Measurements from ENCODE around the gene AADAC. TPM values are rescaled to one million over a fixed set of nuclear protein-coding genes. Genes with fewer than 3 reads are reported as not detected.
"Not testable (repeated sequence)": the region's sequence is repeated elsewhere in the genome, so short reads cannot be mapped to it uniquely, and the experiment has no call there.

AADAC gene
- total and polyA plus RNA-seq, 7 experiments from 2014 or later: not detected

- Mint-ChIP-seq H3K36me3 (no peaks in the 10 kb centered on the region), H3K4me3 (peak overlapping the region in 6 of 10 donors; percentile 11 to 67 (median 54)), H3K27ac (peak overlapping the region in 1 of 9 donors; percentile 16), H3K9me3 (no peaks in the 10 kb centered on the region), H3K4me1 (peaks cover 4 to 16% (median 11%) of the 10 kb centered on the region in 7 donors), H3K27me3 (peaks cover 0 to 11% (median 5%) of the 10 kb centered on the region in 5 donors)
- Histone ChIP-seq H3K27ac (ENCODE audit: low read depth, low read length) (no peak overlapping the region), H3K9me3 (ENCODE audit: control insufficient read depth in 2 of 3, low read length in 3 of 3) (no peaks in the 10 kb centered on the region), H3K4me1 (ENCODE audit: control insufficient read depth in 2 of 2, insufficient read depth in 2 of 2, low read length in 2 of 2) (no peaks in the 10 kb centered on the region), H3K36me3 (ENCODE audit: control insufficient read depth in 2 of 3, insufficient read depth in 3 of 3, low read length in 3 of 3) (no peaks in the 10 kb centered on the region), H3K27me3 (ENCODE audit: control insufficient read depth in 2 of 2, insufficient read depth in 2 of 2, low read length in 2 of 2) (no peaks in the 10 kb centered on the region), H3K4me3 (ENCODE audit: low read length) (no peak overlapping the region)
- DNase-seq (no peak), ATAC-seq (peak; percentile 93)
- intact Hi-C loops (cut with micrococcal nuclease): no loop called here
- POLR2A ChIA-PET: no interaction called here
- CTCF ChIA-PET: no interaction called here
These were observed 57.9 kb downstream of the AADAC start for GRCh38 chr3:151871639-151872468.

GRCh38 chr3:151873398-151873797 lies 59.5 kb downstream of the AADAC start, which contains the start of gene SUCNR1:
Gene SUCNR1, plus strand, starts transcription at chr3:151873643. Its CDS starts 6,250 bp downstream, at chr3:151879893.
- H3K4me3 Mint-ChIP-seq: no peak within 1 kb of the TSS
- Histone ChIP-seq H3K36me3 (ENCODE audit: control insufficient read depth in 2 of 3, insufficient read depth in 3 of 3, low read length in 3 of 3) (no peaks in the 10 kb centered on the region), H3K27me3 (ENCODE audit: control insufficient read depth in 2 of 2, insufficient read depth in 2 of 2, low read length in 2 of 2) (no peaks in the 10 kb centered on the region), H3K4me3 (ENCODE audit: low read length) (no peak within 1 kb of the TSS), H3K9me3 (ENCODE audit: control insufficient read depth in 2 of 3, low read length in 3 of 3) (no peaks in the 10 kb centered on the region), H3K4me1 (ENCODE audit: control insufficient read depth in 2 of 2, insufficient read depth in 2 of 2, low read length in 2 of 2) (no peaks in the 10 kb centered on the region), H3K27ac (ENCODE audit: low read depth, low read length) (no peak within 1 kb of the TSS)
- ChIA-PET POLR2A (no interaction called here), CTCF (no interaction called here)
- no peaks in the 10 kb centered on the region for H3K36me3 Mint-ChIP-seq
- H3K27me3 Mint-ChIP-seq: peaks cover 0 to 6% (median 5%) of the 10 kb centered on the region in 5 donors
- ATAC-seq: no peak
- peaks cover 4 to 16% (median 11%) of the 10 kb centered on the region in 7 donors for H3K4me1 Mint-ChIP-seq
- H3K27ac Mint-ChIP-seq: no peak within 1 kb of the TSS
- intact Hi-C loops (cut with micrococcal nuclease): no loop called here
- DNase-seq: no peak
- H3K9me3 Mint-ChIP-seq: no peaks in the 10 kb centered on the region

GRCh38 chr3:151874079-151874478 lies 60.2 kb downstream of the AADAC start:
- intact Hi-C loops (cut with micrococcal nuclease): not testable (repeated sequence)

GRCh38 chr3:151875759-151876158 lies 61.8 kb downstream of the AADAC start:
- peak; percentile 39 for ATAC-seq
- Mint-ChIP-seq H3K4me1 (peaks cover 8 to 21% (median 16%) of the 10 kb centered on the region in 7 donors), H3K36me3 (no peaks in the 10 kb centered on the region), H3K27me3 (peaks cover 0 to 9% (median 5%) of the 10 kb centered on the region in 5 donors), H3K9me3 (no peaks in the 10 kb centered on the region), H3K27ac (no peak overlapping the region), H3K4me3 (peak overlapping the region in 1 of 10 donors; percentile 22)
- no peak overlapping the region for H3K4me3 ChIP-seq (ENCODE audit: low read length)
- intact Hi-C loops (cut with micrococcal nuclease): no loop called here
- H3K4me1 ChIP-seq (ENCODE audit: control insufficient read depth in 2 of 2, insufficient read depth in 2 of 2, low read length in 2 of 2): no peaks in the 10 kb centered on the region
- H3K27ac ChIP-seq (ENCODE audit: low read depth, low read length): no peak overlapping the region
- no peaks in the 10 kb centered on the region for H3K36me3 ChIP-seq (ENCODE audit: control insufficient read depth in 2 of 3, insufficient read depth in 3 of 3, low read length in 3 of 3)
- H3K9me3 ChIP-seq (ENCODE audit: control insufficient read depth in 2 of 3, low read length in 3 of 3): no peaks in the 10 kb centered on the region
- H3K27me3 ChIP-seq (ENCODE audit: control insufficient read depth in 2 of 2, insufficient read depth in 2 of 2, low read length in 2 of 2): no peaks in the 10 kb centered on the region
- POLR2A ChIA-PET: interaction anchor here (0.6 kb wide), 1 partner anchor 1170 kb away, joined by 3 read pairs; no protein-coding TSS in a partner anchor
- CTCF ChIA-PET: no interaction called here
- no peak for DNase-seq

More at GRCh38 chr3:151874079-151874478, 60.2 kb downstream of the AADAC start:
- CTCF ChIA-PET; H3K9me3 Mint-ChIP-seq; H3K4me1 ChIP-seq (ENCODE audit: control insufficient read depth in 2 of 2, insufficient read depth in 2 of 2, low read length in 2 of 2); H3K27ac ChIP-seq (ENCODE audit: low read depth, low read length); H3K4me3 Mint-ChIP-seq; H3K4me3 ChIP-seq (ENCODE audit: low read length); H3K27ac Mint-ChIP-seq; H3K36me3 ChIP-seq (ENCODE audit: control insufficient read depth in 2 of 3, insufficient read depth in 3 of 3, low read length in 3 of 3); DNase-seq; ATAC-seq; POLR2A ChIA-PET; H3K27me3 Mint-ChIP-seq; H3K27me3 ChIP-seq (ENCODE audit: control insufficient read depth in 2 of 2, insufficient read depth in 2 of 2, low read length in 2 of 2); H3K36me3 Mint-ChIP-seq; H3K9me3 ChIP-seq (ENCODE audit: control insufficient read depth in 2 of 3, low read length in 3 of 3): not testable (repeated sequence)
- H3K4me1 Mint-ChIP-seq: peaks cover 4 to 16% (median 11%) of the 10 kb centered on the region in 7 donors

GRCh38 chr3:151877269-151877668 lies 63.4 kb downstream of the AADAC start:
- Histone ChIP-seq H3K36me3 (ENCODE audit: control insufficient read depth in 2 of 3, insufficient read depth in 3 of 3, low read length in 3 of 3) (no peaks in the 10 kb centered on the region), H3K27me3 (ENCODE audit: control insufficient read depth in 2 of 2, insufficient read depth in 2 of 2, low read length in 2 of 2) (no peaks in the 10 kb centered on the region), H3K4me3 (ENCODE audit: low read length) (no peak overlapping the region), H3K9me3 (ENCODE audit: control insufficient read depth in 2 of 3, low read length in 3 of 3) (no peaks in the 10 kb centered on the region), H3K4me1 (ENCODE audit: control insufficient read depth in 2 of 2, insufficient read depth in 2 of 2, low read length in 2 of 2) (no peaks in the 10 kb centered on the region), H3K27ac (ENCODE audit: low read depth, low read length) (no peak overlapping the region)
- Mint-ChIP-seq H3K4me3 (no peak overlapping the region), H3K27ac (no peak overlapping the region), H3K4me1 (peaks cover 5 to 15% (median 7%) of the 10 kb centered on the region in 7 donors), H3K27me3 (peaks cover 0 to 13% (median 5%) of the 10 kb centered on the region in 5 donors), H3K36me3 (no peaks in the 10 kb centered on the region), H3K9me3 (no peaks in the 10 kb centered on the region)
- CTCF ChIA-PET: no interaction called here
- POLR2A ChIA-PET: no interaction called here
- intact Hi-C loops (cut with micrococcal nuclease): no loop called here
- no peak for DNase-seq
- ATAC-seq: no peak

Other genes starting within 250 kb of the AADAC start
- not detected for gene AADACL2, start 80.2 kb upstream of the AADAC start, total RNA-seq
- not detected for gene AADACL2, start 80.2 kb upstream of the AADAC start, polyA plus RNA-seq
- gene SUCNR1, start 59.5 kb downstream of the AADAC start, total RNA-seq: under 1 TPM in 1 of 5 experiments, not detected in 4; 0.12 TPM
- gene SUCNR1, start 59.5 kb downstream of the AADAC start, polyA plus RNA-seq: not detected